ENCODE measurements around the gene MRNIP. TPM values are rescaled to one million over a fixed set of nuclear protein-coding genes. Genes with fewer than 3 reads are reported as not detected.

MRNIP gene
- total RNA-seq, 1 donor from 2014 or later, result 19.5 TPM

- intact Hi-C loops (cut with micrococcal nuclease), result loop anchor here (10.0 kb wide), 1 partner anchor 683 kb away; the partner anchor contains the start of gene CNOT6
These were observed 46.3 kb downstream of the MRNIP start for GRCh38 chr5:179812135-179812825.

- intact Hi-C loops (cut with micrococcal nuclease), result loop anchor here (1.0 to 5.0 kb wide), 6 partner anchors 10 to 249 kb away; partner anchors contain the start of genes MAML1, MRNIP and SQSTM1
These were observed 52.2 kb downstream of the MRNIP start, which contains the start of gene MGAT4B for GRCh38 chr5:179806250-179807048. Gene MGAT4B (minus strand): TSS chr5:179806866. CDS start chr5:179806583, 283 bp downstream.

- intact Hi-C loops (cut with micrococcal nuclease), result loop anchor here (1.0 to 5.0 kb wide), 4 partner anchors 15 to 248 kb away; partner anchors contain the start of genes MAML1 and SQSTM1
These were observed 52.9 kb downstream of the MRNIP start for GRCh38 chr5:179805529-179806249.

GRCh38 chr5:179805070-179805528, 53.5 kb downstream of the MRNIP start:
- intact Hi-C loops (cut with micrococcal nuclease), result loop anchor here (5.0 kb wide), 1 partner anchor 248 kb away; no protein-coding TSS in a partner anchor

GRCh38 chr5:179804555-179804947, 54.1 kb downstream of the MRNIP start:
- intact Hi-C loops (cut with micrococcal nuclease), result loop anchor here (5.0 kb wide), 2 partner anchors 33 to 488 kb away; partner anchors contain the start of gene MAPK9

GRCh38 chr5:179803651-179804554, 54.7 kb downstream of the MRNIP start:
- intact Hi-C loops (cut with micrococcal nuclease), result loop anchor here (5.0 kb wide), 2 partner anchors 33 to 488 kb away; partner anchors contain the start of gene MAPK9

- intact Hi-C loops (cut with micrococcal nuclease), result loop anchor here (1.0 to 5.0 kb wide), 4 partner anchors 34 to 489 kb away; partner anchors contain the start of genes MAPK9 and TBC1D9B
These were observed 55.6 kb downstream of the MRNIP start for GRCh38 chr5:179802950-179803562.

GRCh38 chr5:179802207-179802883, 56.3 kb downstream of the MRNIP start:
- intact Hi-C loops (cut with micrococcal nuclease), result loop anchor here (1.0 to 5.0 kb wide), 4 partner anchors 35 to 490 kb away; partner anchors contain the start of genes MAPK9 and TBC1D9B

GRCh38 chr5:179801304-179802206, 57.1 kb downstream of the MRNIP start:
- intact Hi-C loops (cut with micrococcal nuclease), result loop anchor here (1.0 to 5.0 kb wide), 5 partner anchors 36 to 491 kb away; partner anchors contain the start of genes MAPK9 and TBC1D9B

GRCh38 chr5:179800696-179801201, 57.9 kb downstream of the MRNIP start:
- intact Hi-C loops (cut with micrococcal nuclease), result loop anchor here (1.0 to 5.0 kb wide), 3 partner anchors 37 to 492 kb away; partner anchors contain the start of gene MAPK9

- intact Hi-C loops (cut with micrococcal nuclease), result loop anchor here (5.0 kb wide), 2 partner anchors 37 to 492 kb away; partner anchors contain the start of gene MAPK9
These were observed 58.4 kb downstream of the MRNIP start for GRCh38 chr5:179800071-179800695.

- intact Hi-C loops (cut with micrococcal nuclease), result loop anchor here (5.0 kb wide), 2 partner anchors 247 to 273 kb away; partner anchors contain the start of genes RNF130 and RUFY1
These were observed 59.0 kb downstream of the MRNIP start for GRCh38 chr5:179799644-179799973.

GRCh38 chr5:179798771-179799643, 59.6 kb downstream of the MRNIP start:
- intact Hi-C loops (cut with micrococcal nuclease), result loop anchor here (5.0 kb wide), 2 partner anchors 247 to 273 kb away; partner anchors contain the start of genes RNF130 and RUFY1

GRCh38 chr5:179798144-179798770, 60.4 kb downstream of the MRNIP start:
- intact Hi-C loops (cut with micrococcal nuclease), result loop anchor here (5.0 kb wide), 2 partner anchors 246 to 274 kb away; partner anchors contain the start of genes RNF130 and RUFY1

- intact Hi-C loops (cut with micrococcal nuclease), result loop anchor here (5.0 kb wide), 2 partner anchors 245 to 275 kb away; partner anchors contain the start of genes RNF130 and RUFY1
These were observed 60.9 kb downstream of the MRNIP start for GRCh38 chr5:179797741-179798140.
